Panc1 (cell line): ENCODE data around the gene OR3A1.

ENCODE experiments used
- POLR2AphosphoS5 ChIP-seq: IDR thresholded peaks from 2 replicates; pipeline ENCODE4 v1.6.1; 2012; ENCODE audit warnings: mild to moderate bottlenecking, low read depth, low read length, moderate library complexity
- SIN3A ChIP-seq: IDR thresholded peaks from 2 replicates; pipeline ENCODE4 v1.6.1; 2012; ENCODE audit warnings: low read depth, mild to moderate bottlenecking, low read length, moderate library complexity, borderline replicate concordance; ENCODE audit not compliant: insufficient read depth
- TCF7L2 ChIP-seq: IDR thresholded peaks from 2 replicates; pipeline ENCODE4 v1.6.1; 2011; ENCODE audit warnings: mild to moderate bottlenecking, low read depth, low read length, inconsistent platforms
- TF ChIP-seq, protein P1 (sequence below): fragments of 450-650 bp; IDR thresholded peaks from 2 replicates; pipeline ENCODE4 v1.5.1; 2017; ENCODE audit warnings: mild to moderate bottlenecking

DNA sequence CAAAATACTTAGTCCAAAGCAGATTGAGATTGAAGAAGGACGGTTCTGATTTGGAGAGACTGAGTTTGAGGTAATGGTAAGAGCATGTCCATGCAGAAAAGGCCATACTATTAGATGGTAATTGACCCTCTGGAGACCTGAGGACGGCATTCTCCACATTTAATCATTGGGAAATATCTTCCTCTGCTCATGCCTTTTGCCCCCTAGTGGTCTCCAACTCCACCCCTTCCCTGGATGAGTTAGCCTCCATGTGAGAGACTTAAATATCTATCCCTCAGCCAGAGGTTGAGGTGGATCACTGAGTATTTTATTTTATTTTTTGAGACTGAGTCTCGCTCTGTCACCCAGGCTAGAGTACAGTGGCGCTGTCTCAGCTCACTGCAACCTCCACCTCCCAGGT lies 10.4 kb upstream of the OR3A1 start:
- TF ChIP-seq, protein P1, sequence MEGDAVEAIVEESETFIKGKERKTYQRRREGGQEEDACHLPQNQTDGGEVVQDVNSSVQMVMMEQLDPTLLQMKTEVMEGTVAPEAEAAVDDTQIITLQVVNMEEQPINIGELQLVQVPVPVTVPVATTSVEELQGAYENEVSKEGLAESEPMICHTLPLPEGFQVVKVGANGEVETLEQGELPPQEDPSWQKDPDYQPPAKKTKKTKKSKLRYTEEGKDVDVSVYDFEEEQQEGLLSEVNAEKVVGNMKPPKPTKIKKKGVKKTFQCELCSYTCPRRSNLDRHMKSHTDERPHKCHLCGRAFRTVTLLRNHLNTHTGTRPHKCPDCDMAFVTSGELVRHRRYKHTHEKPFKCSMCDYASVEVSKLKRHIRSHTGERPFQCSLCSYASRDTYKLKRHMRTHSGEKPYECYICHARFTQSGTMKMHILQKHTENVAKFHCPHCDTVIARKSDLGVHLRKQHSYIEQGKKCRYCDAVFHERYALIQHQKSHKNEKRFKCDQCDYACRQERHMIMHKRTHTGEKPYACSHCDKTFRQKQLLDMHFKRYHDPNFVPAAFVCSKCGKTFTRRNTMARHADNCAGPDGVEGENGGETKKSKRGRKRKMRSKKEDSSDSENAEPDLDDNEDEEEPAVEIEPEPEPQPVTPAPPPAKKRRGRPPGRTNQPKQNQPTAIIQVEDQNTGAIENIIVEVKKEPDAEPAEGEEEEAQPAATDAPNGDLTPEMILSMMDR, result no peak
- TF ChIP-seq POLR2AphosphoS5, result no peak
- TF ChIP-seq TCF7L2, result no peak
- no peak for TF ChIP-seq SIN3A
